HepG2 (cell line): ENCODE measurements around the gene OSBPL1A. TPM values are rescaled to one million over a fixed set of nuclear protein-coding genes. Genes with fewer than 3 reads are reported as not detected.

Source experiments
- ATAC-seq: fragments of 200-7000 bp; cut with Tn5 transposase; 3 replicates; pipeline ENCODE4 v1.9.1; 2020; ENCODE audit warnings: mild to moderate bottlenecking, moderate library complexity
- BruUV-seq: library from RNA; stranded (reverse); fragments of 400-500 nt; replicated peaks from 2 replicates; lab custom pipeline; 2021; lab: Mats Ljungman, UMichigan
- CTCF ChIA-PET: fragments of 300-600 bp; formaldehyde crosslinking; extraction: SDS; loops from one replicate; lab custom pipeline; 2021; ENCODE audit warnings: low total read pairs, inconsistent platforms, low intra/inter-chr PET ratio; lab: Yijun Ruan, JAX
- POLR2A ChIA-PET: fragments of 350-600 bp; sonication (Branson Sonifier 250); formaldehyde crosslinking; loops from one replicate; lab custom pipeline; 2020; ENCODE audit warnings: antibody characterized with exemption, inconsistent platforms; lab: Yijun Ruan, JAX
- DNase-seq: peaks from one replicate; pipeline ENCODE4 v3.0.0-alpha.2; 2015; ENCODE audit warnings: low spot score
- FAIRE-seq: peaks from 3 replicates; lab custom pipeline; 2011; peaks lifted over from hg19 to GRCh38; lab: Jason Lieb, UNC
- H2AFZ ChIP-seq: one replicate; pipeline ENCODE4 v1.6.1; 2011; ENCODE audit warnings: low read length, inconsistent platforms
- H3K27ac ChIP-seq: fragments of 300-600 bp; 3 replicates; pipeline ENCODE4 v1.8.0; 2011; ENCODE audit warnings: mixed run types, mild to moderate bottlenecking, mixed read lengths, low read length, inconsistent platforms; ENCODE audit not compliant: insufficient read depth; ENCODE audit errors: extremely low read length
- H3K27me3 ChIP-seq, 2 experiments: fragments of 200-600 bp in 1 of 2; 2 replicates in 1 of 2; 3 replicates in 1 of 2; pipeline versions ENCODE4 v1.6.0 to v1.8.0; 2011; ENCODE audit warnings: low read length in 2 of 2, mild to moderate bottlenecking in 2 of 2, moderate library complexity in 2 of 2, inconsistent platforms in 1 of 2; ENCODE audit not compliant: insufficient read depth in 2 of 2, control insufficient read depth in 1 of 2
- H3K36me3 ChIP-seq, 2 experiments: fragments of 200-600 bp in 1 of 2; replicated peaks in 1 of 2; 2 replicates in 1 of 2; 3 replicates in 1 of 2; pipeline versions ENCODE4 v1.5.1 to v1.8.0; 2011; ENCODE audit warnings: low read length in 2 of 2, inconsistent platforms in 1 of 2; ENCODE audit not compliant: insufficient read depth in 2 of 2, control insufficient read depth in 1 of 2
- H3K4me1 ChIP-seq: 2 replicates; pipeline ENCODE4 v1.5.1; 2012; ENCODE audit warnings: low read length, inconsistent platforms; ENCODE audit not compliant: insufficient read depth
- H3K4me2 ChIP-seq: 2 replicates; pipeline ENCODE4 v1.6.0; 2011; ENCODE audit warnings: low read depth, low read length, inconsistent platforms
- H3K4me3 ChIP-seq, 3 experiments: fragments of 200-600 bp in 1 of 3; sonication (generic), shearing (Covaris generic) in 1 of 3; replicated peaks in 1 of 3; 2 replicates each; pipeline ENCODE4 v1.5.1; 2011 to 2016; ENCODE audit warnings: low read length in 3 of 3, inconsistent platforms in 2 of 3, low read depth in 2 of 3, mild to moderate bottlenecking in 2 of 3, control low read depth in 1 of 3, mixed read lengths in 1 of 3; ENCODE audit not compliant: insufficient read depth in 1 of 3
- H3K79me2 ChIP-seq: one replicate; pipeline ENCODE4 v1.6.1; 2011; ENCODE audit warnings: low read length, inconsistent platforms; ENCODE audit not compliant: insufficient read depth
- H3K9ac ChIP-seq: 2 replicates; pipeline ENCODE4 v1.6.0; 2011; ENCODE audit warnings: mild to moderate bottlenecking, low read depth, low read length, inconsistent platforms; ENCODE audit not compliant: insufficient read depth
- H3K9me3 ChIP-seq: 2 replicates; pipeline ENCODE4 v1.5.1; 2012; ENCODE audit warnings: mild to moderate bottlenecking, low read length
- H4K20me1 ChIP-seq: 2 replicates; pipeline ENCODE4 v1.6.0; 2011; ENCODE audit warnings: inconsistent platforms, mild to moderate bottlenecking, low read length, moderate library complexity; ENCODE audit not compliant: insufficient read depth
- GPBP1L1 ChIP-seq: sonication (generic); formaldehyde crosslinking; IDR thresholded peaks from 2 replicates; pipeline ENCODE4 v1.5.0; 2020; ENCODE audit warnings: mild to moderate bottlenecking, missing genetic modification reagents
- GRHL1 ChIP-seq: sonication (generic); formaldehyde crosslinking; conservative IDR thresholded peaks from 2 replicates; pipeline ENCODE4 v1.8.0; 2022; ENCODE audit warnings: missing genetic modification reagents
- IKZF5 ChIP-seq: IDR thresholded peaks from 2 replicates; pipeline ENCODE4 v1.6.1; 2018; ENCODE audit warnings: missing genetic modification reagents, mild to moderate bottlenecking, missing compliant biosample characterization
- SRSF1 ChIP-seq: fragments of 200-400 bp; formaldehyde crosslinking; optimal IDR thresholded peaks from 2 replicates; pipeline ENCODE3; 2017; ENCODE audit warnings: mild to moderate bottlenecking, low read depth, low read length, moderate library complexity
- TBX2 ChIP-seq: sonication (generic); formaldehyde crosslinking; IDR thresholded peaks from 2 replicates; pipeline ENCODE4 v1.5.0; 2020; ENCODE audit warnings: missing genetic modification reagents, mild to moderate bottlenecking, borderline replicate concordance
- ZGPAT ChIP-seq: IDR thresholded peaks from 2 replicates; pipeline ENCODE4 v1.6.1; 2016; ENCODE audit warnings: mild to moderate bottlenecking
- ZKSCAN8 ChIP-seq: IDR thresholded peaks from 2 replicates; pipeline ENCODE4 v1.6.1; 2016; ENCODE audit warnings: borderline replicate concordance, missing genetic modification reagents, missing compliant biosample characterization
- ZNF558 ChIP-seq: sonication (generic); formaldehyde crosslinking; IDR thresholded peaks from 2 replicates; pipeline ENCODE4 v1.9.0; 2022; ENCODE audit warnings: mild to moderate bottlenecking, missing genetic modification reagents, borderline replicate concordance
- ZNF577 ChIP-seq: sonication (generic); formaldehyde crosslinking; IDR thresholded peaks from 2 replicates; pipeline ENCODE4 v1.4.0; 2020; ENCODE audit warnings: mild to moderate bottlenecking, low read depth, missing genetic modification reagents, borderline replicate concordance
- ZNF616 ChIP-seq: sonication (generic); formaldehyde crosslinking; IDR thresholded peaks from 2 replicates; pipeline ENCODE4 v1.5.0; 2020; ENCODE audit warnings: low read depth, mild to moderate bottlenecking, missing genetic modification reagents
- ZNF652 ChIP-seq: IDR thresholded peaks from 2 replicates; pipeline ENCODE4 v1.6.1; 2016; ENCODE audit warnings: low read depth, borderline replicate concordance
- ZNF776 ChIP-seq: sonication (generic); formaldehyde crosslinking; IDR thresholded peaks from 2 replicates; pipeline ENCODE4 v1.4.0; 2020; ENCODE audit warnings: mild to moderate bottlenecking, missing genetic modification reagents
- WGBS: methylation state at CpG from one replicate; pipeline ENCODE4 v1.1.6; 2017; ENCODE audit warnings: low lambda C conversion rate; 5-methylcytosine and 5-hydroxymethylcytosine counted together
- in situ Hi-C: cut with HindIII; loops from 2 replicates; pipeline ENCODE4 v1.10.0; 2017; ENCODE audit warnings: low pct_unique_long_range_greater_than_20kb; ENCODE audit not compliant: extremely low pct_ligation_motif_present
- intact Hi-C: fragments of 100-400 bp; cut with micrococcal nuclease; formaldehyde crosslinking; loops from one replicate; pipeline ENCODE4 v1.10.0; 2022; ENCODE audit not compliant: unreplicated experiment
- polyA plus RNA-seq, 8 experiments: library from polyadenylated mRNA; depleted of rRNA in 3 of 8; stranded (reverse) in 7 of 8; unstranded in 1 of 8; fragments of >200 nt; fragmentation: Illumina TruSeq in 4 of 8; extraction: Trizol in 4 of 8; gene quantifications; 2 replicates each; pipeline versions ENCODE4 v1.2.1 to v1.2.3, GENCODE V29; 2011 to 2016; ENCODE audit warnings: low read depth in 4 of 8, missing spikeins in 1 of 8, mixed read lengths in 1 of 8; ENCODE audit not compliant: insufficient read depth in 1 of 8
- total RNA-seq, 5 experiments: library from RNA; depleted of rRNA; stranded (reverse); fragments of >200 nt; fragmentation: Illumina TruSeq; extraction: Trizol; gene quantifications; 2 replicates each; pipeline ENCODE4 v1.2.3, GENCODE V29; 2016; ENCODE audit warnings: low read depth in 1 of 5

The OSBPL1A gene
- total and polyA plus RNA-seq, 2 of the 13 experiments (the other 11 are each of a cell fraction or from before 2014, with no cell fraction given): 0.02 TPM; not detected in 1

- intact Hi-C loops: no loop called here
- no peak for DNase-seq
These were observed 34.9 kb downstream of the OSBPL1A start for GRCh38 chr18:24362757-24363156.

More at GRCh38 chr18:24362757-24363156, 34.9 kb downstream of the OSBPL1A start:
- Histone ChIP-seq H3K79me2 (no peaks in the 10 kb centered on the region), H3K9me3 (no peaks in the 10 kb centered on the region), H2AFZ (no peak overlapping the region), H3K4me1 (no peaks in the 10 kb centered on the region), H3K27me3 (no peaks in the 10 kb centered on the region), H3K4me2 (no peak overlapping the region), H3K27ac (no peak overlapping the region), H3K4me3 (no peak overlapping the region), H3K36me3 (no peaks in the 10 kb centered on the region), H4K20me1 (no peaks in the 10 kb centered on the region), H3K9ac (no peak overlapping the region)
- FAIRE-seq (no peak), ATAC-seq (no peak)
- BruUV-seq: no TSS peak
- ChIA-PET CTCF (no interaction called here), POLR2A (no interaction called here)
- WGBS: 0% methylated on average over 1 of the region's 1 CpG
- TF ChIP-seq GPBP1L1 (CRISPR knock-in tag): no peak
- TF ChIP-seq IKZF5 (CRISPR knock-in tag): no peak
- TF ChIP-seq ZGPAT (CRISPR knock-in tag): no peak
- no peak for TF ChIP-seq ZNF577
- TF ChIP-seq ZNF558 (CRISPR knock-in tag): no peak
- TF ChIP-seq ZKSCAN8: no peak
- TF ChIP-seq GRHL1 (CRISPR knock-in tag): no peak
- no peak for TF ChIP-seq ZNF616 (CRISPR knock-in tag)
- no peak for TF ChIP-seq SRSF1
- no peak for TF ChIP-seq ZNF652 (CRISPR knock-in tag)
- no peak for TF ChIP-seq TBX2 (CRISPR knock-in tag)
- no peak for TF ChIP-seq ZNF776 (CRISPR knock-in tag)
- in situ Hi-C loops: loop anchor here (10.0 to 25.0 kb wide), 2 partner anchors 122 to 375 kb away; no protein-coding TSS in a partner anchor
